ENCODE results near the gene NIBAN1. TPM values are rescaled to one million over a fixed set of nuclear protein-coding genes. Genes with fewer than 3 reads are reported as not detected.
"Not testable (repeated sequence)": the region's sequence is repeated elsewhere in the genome, so short reads cannot be mapped to it uniquely, and the experiment has no call there.

NIBAN1 gene
- total and polyA plus RNA-seq, 9 donors = 1.7 to 51.9 (median 7.5) TPM

GRCh38 chr1:185015631-185016030 lies 41.3 kb upstream of the NIBAN1 start:
- no peak for TF ChIP-seq EP300 (IDR thresholded peaks at IDR 0.05)
- TF ChIP-seq CTCF (IDR thresholded peaks at IDR 0.05) = no peak
- TF ChIP-seq POLR2A (IDR thresholded peaks at IDR 0.05) = no peak
- H3K4me3 ChIP-seq = no peak overlapping the region
- H3K9me3 ChIP-seq = no peaks in the 10 kb centered on the region
- no peaks in the 10 kb centered on the region for H3K36me3 ChIP-seq
- intact Hi-C loops (cut with DNase I) = no loop called here
- DNase-seq = no peak
- H3K27me3 ChIP-seq = no peaks in the 10 kb centered on the region
- H3K4me1 ChIP-seq (ENCODE audit: insufficient read depth) = no peaks in the 10 kb centered on the region
- no peak overlapping the region for H3K27ac ChIP-seq
- WGBS, 3 donors = 74 to 89% (median 81%) methylated on average over 3 of the region's 3 CpGs

- Histone ChIP-seq H3K4me3 (no peak overlapping the region), H3K27me3 (no peaks in the 10 kb centered on the region), H3K4me1 (ENCODE audit: insufficient read depth) (no peaks in the 10 kb centered on the region), H3K9me3 (no peaks in the 10 kb centered on the region), H3K36me3 (no peaks in the 10 kb centered on the region), H3K27ac (no peak overlapping the region)
- DNase-seq = no peak
- intact Hi-C loops (cut with DNase I) = no loop called here
- WGBS, 3 donors = 77 to 78% (median 77%) methylated on average over 3 of the region's 3 CpGs
- TF ChIP-seq POLR2A (IDR thresholded peaks at IDR 0.05) (no peak), CTCF (IDR thresholded peaks at IDR 0.05) (no peak), EP300 (IDR thresholded peaks at IDR 0.05) (no peak)
These were observed 40.6 kb upstream of the NIBAN1 start for GRCh38 chr1:185014941-185015340.

GRCh38 chr1:185010361-185010760 lies 36.1 kb upstream of the NIBAN1 start:
- no peaks in the 10 kb centered on the region for H3K4me1 ChIP-seq (ENCODE audit: insufficient read depth)
- H3K27ac ChIP-seq = no peak overlapping the region
- H3K27me3 ChIP-seq = no peaks in the 10 kb centered on the region
- no peak for DNase-seq
- intact Hi-C loops (cut with DNase I) = no loop called here
- no peak overlapping the region for H3K4me3 ChIP-seq
- no peaks in the 10 kb centered on the region for H3K9me3 ChIP-seq
- TF ChIP-seq POLR2A (IDR thresholded peaks at IDR 0.05) = no peak
- TF ChIP-seq EP300 (IDR thresholded peaks at IDR 0.05) = no peak
- no peak for TF ChIP-seq CTCF (IDR thresholded peaks at IDR 0.05)
- no peaks in the 10 kb centered on the region for H3K36me3 ChIP-seq

GRCh38 chr1:185008838-185009237 lies 34.5 kb upstream of the NIBAN1 start:
- no peaks in the 10 kb centered on the region for H3K27me3 ChIP-seq
- no peaks in the 10 kb centered on the region for H3K4me1 ChIP-seq (ENCODE audit: insufficient read depth)
- no peak for DNase-seq
- H3K4me3 ChIP-seq = no peak overlapping the region
- H3K36me3 ChIP-seq = no peaks in the 10 kb centered on the region
- TF ChIP-seq EP300 (IDR thresholded peaks at IDR 0.05) (no peak), CTCF (IDR thresholded peaks at IDR 0.05) (no peak), POLR2A (IDR thresholded peaks at IDR 0.05) (no peak)
- intact Hi-C loops (cut with DNase I) = no loop called here
- H3K27ac ChIP-seq = no peak overlapping the region
- no peaks in the 10 kb centered on the region for H3K9me3 ChIP-seq

- H3K36me3 ChIP-seq; DNase-seq; H3K9me3 ChIP-seq; H3K4me3 ChIP-seq; H3K27ac ChIP-seq; H3K4me1 ChIP-seq (ENCODE audit: insufficient read depth); intact Hi-C loops (cut with DNase I); H3K27me3 ChIP-seq: not testable (repeated sequence)
- WGBS, 3 donors = 93 to 96% (median 93%) methylated on average over 24 to 26 of the region's 26 CpGs
These were observed 27.1 kb upstream of the NIBAN1 start for GRCh38 chr1:185001312-185001880.

GRCh38 chr1:184999974-185000373 lies 25.7 kb upstream of the NIBAN1 start:
- H3K9me3 ChIP-seq; H3K27ac ChIP-seq; H3K4me3 ChIP-seq; DNase-seq; H3K4me1 ChIP-seq (ENCODE audit: insufficient read depth); intact Hi-C loops (cut with DNase I); H3K27me3 ChIP-seq; H3K36me3 ChIP-seq: not testable (repeated sequence)
- WGBS, 3 donors = 84 to 92% (median 91%) methylated on average over 6 of the region's 6 CpGs

Measured in ovary (tissue), 9 donors.